Caco-2 (cell line): ENCODE measurements around the gene C2orf76. TPM values are rescaled to one million over a fixed set of nuclear protein-coding genes. Genes with fewer than 3 reads are reported as not detected.
"Not testable (repeated sequence)": the region's sequence is repeated elsewhere in the genome, so short reads cannot be mapped to it uniquely, and the experiment has no call there.

ENCODE experiments used
- BruUV-seq: library from RNA; stranded (reverse); fragments of 400-500 nt; replicated peaks from 2 replicates; lab custom pipeline; 2021; lab: Mats Ljungman, UMichigan
- CTCF ChIA-PET: fragments of 300-600 bp; sonication (Branson Sonifier 250); formaldehyde crosslinking; loops from one replicate; lab custom pipeline; 2022; ENCODE audit warnings: antibody characterized with exemption; lab: Charles Lee
- POLR2A ChIA-PET: fragments of 300-600 bp; sonication (Branson Sonifier 250); formaldehyde crosslinking; loops from one replicate; lab custom pipeline; 2022; ENCODE audit warnings: antibody characterized with exemption; lab: Charles Lee
- DNase-seq, 2 experiments: peaks; one replicate each; pipeline versions ENCODE4 v3.0.0 to v3.0.0-alpha.2; 2020 to 2022
- H3K27me3 ChIP-seq: replicated peaks from 2 replicates; pipeline ENCODE4 v1.6.0; 2011; ENCODE audit warnings: low read length; ENCODE audit not compliant: control insufficient read depth, insufficient read depth
- H3K36me3 ChIP-seq: 2 replicates; pipeline ENCODE4 v1.5.1; 2011; ENCODE audit warnings: low read length; ENCODE audit not compliant: control insufficient read depth, insufficient read depth
- H3K4me1 ChIP-seq: fragments of 250-450 bp; sonication (Bioruptor Pico); 2 replicates; pipeline ENCODE4 v1.5.1; 2020; ENCODE audit warnings: mild to moderate bottlenecking
- H3K4me3 ChIP-seq: 2 replicates; pipeline ENCODE4 v1.5.1; 2011; ENCODE audit warnings: low read depth, mild to moderate bottlenecking, control low read depth, low read length
- H3K9me3 ChIP-seq: fragments of 250-450 bp; sonication (Bioruptor Pico); 2 replicates; pipeline ENCODE4 v1.5.1; 2020; ENCODE audit warnings: mild to moderate bottlenecking, moderate library complexity
- H3K27ac Mint-ChIP-seq: one replicate; pipeline ENCODE4 v1.8.0; 2022; ENCODE audit warnings: mixed read lengths; ENCODE audit not compliant: unreplicated experiment
- H3K27me3 Mint-ChIP-seq: one replicate; pipeline ENCODE4 v1.8.0; 2022; ENCODE audit warnings: mixed read lengths; ENCODE audit not compliant: insufficient read depth, unreplicated experiment
- H3K36me3 Mint-ChIP-seq: one replicate; pipeline ENCODE4 v1.8.0; 2022; ENCODE audit warnings: mild to moderate bottlenecking, mixed read lengths; ENCODE audit not compliant: insufficient read depth, unreplicated experiment
- H3K4me1 Mint-ChIP-seq: one replicate; pipeline ENCODE4 v1.8.0; 2022; ENCODE audit warnings: low read depth, mixed read lengths; ENCODE audit not compliant: unreplicated experiment
- H3K4me3 Mint-ChIP-seq: one replicate; pipeline ENCODE4 v1.8.0; 2022; ENCODE audit warnings: mild to moderate bottlenecking, moderate library complexity, mixed read lengths; ENCODE audit not compliant: unreplicated experiment
- H3K9me3 Mint-ChIP-seq: one replicate; pipeline ENCODE4 v1.8.0; 2022; ENCODE audit warnings: mixed read lengths; ENCODE audit not compliant: unreplicated experiment
- CTCF ChIP-seq, 2 experiments: fragments of 200-600 bp in 1 of 2; IDR thresholded peaks; 1 replicate in 1 of 2; 2 replicates in 1 of 2; pipeline versions ENCODE4 v1.5.1 to v1.8.0; 2011 to 2022; ENCODE audit warnings: antibody characterized with exemption in 1 of 2, control low read depth in 1 of 2, inconsistent platforms in 1 of 2, low read depth in 1 of 2, low read length in 1 of 2, mild to moderate bottlenecking in 1 of 2, moderate library complexity in 1 of 2; ENCODE audit not compliant: insufficient read depth in 1 of 2, severe bottlenecking in 1 of 2, unreplicated experiment in 1 of 2
- intact Hi-C: fragments of 100-400 bp; cut with micrococcal nuclease; formaldehyde crosslinking; loops from one replicate; pipeline ENCODE4 v1.10.0; 2022; ENCODE audit not compliant: unreplicated experiment
- total RNA-seq: library from RNA; stranded (reverse); gene quantifications from 2 replicates; pipeline ENCODE4 v1.2.3, GENCODE V29; 2022

C2orf76 gene
- total RNA-seq, 1 experiment from 2014 or later: 6.5 TPM

GRCh38 chr2:119373907-119374745, 7.5 kb upstream of the C2orf76 start:
- H3K27me3 Mint-ChIP-seq, H3K4me1 ChIP-seq, H3K4me3 Mint-ChIP-seq, BruUV-seq, H3K4me3 ChIP-seq, CTCF ChIA-PET, POLR2A ChIA-PET, H3K27me3 ChIP-seq, intact Hi-C loops, H3K4me1 Mint-ChIP-seq, DNase-seq: not testable (repeated sequence)
- Mint-ChIP-seq H3K27ac (peak overlapping the region; percentile 13), H3K9me3 (peaks cover 25% of the 10 kb centered on the region), H3K36me3 (peaks cover 59% of the 10 kb centered on the region)
- peaks cover 19% of the 10 kb centered on the region for H3K36me3 ChIP-seq
- peaks cover 14% of the 10 kb centered on the region for H3K9me3 ChIP-seq

GRCh38 chr2:119372778-119373568, 6.3 kb upstream of the C2orf76 start:
- ChIA-PET POLR2A (no interaction called here), CTCF (no interaction called here)
- Mint-ChIP-seq H3K4me1 (peaks cover 2% of the 10 kb centered on the region), H3K36me3 (peaks cover 70% of the 10 kb centered on the region), H3K9me3 (peaks cover 25% of the 10 kb centered on the region), H3K27ac (peak overlapping the region; percentile 13), H3K27me3 (no peaks in the 10 kb centered on the region), H3K4me3 (no peak overlapping the region)
- Histone ChIP-seq H3K27me3 (no peaks in the 10 kb centered on the region), H3K9me3 (peaks cover 14% of the 10 kb centered on the region), H3K4me3 (no peak overlapping the region), H3K4me1 (peaks cover 10% of the 10 kb centered on the region), H3K36me3 (peaks cover 22% of the 10 kb centered on the region)
- TF ChIP-seq CTCF (IDR thresholded peaks at IDR 0.05; ENCODE audit: insufficient read depth in 1 of 2, low read depth in 1 of 2, low read length in 1 of 2, severe bottlenecking in 1 of 2, unreplicated experiment in 1 of 2): no peak
- BruUV-seq: no TSS peak
- intact Hi-C loops: no loop called here
- DNase-seq: no peak

- ChIA-PET POLR2A (no interaction called here), CTCF (no interaction called here)
- Mint-ChIP-seq H3K4me3 (no peak overlapping the region), H3K27ac (no peak overlapping the region), H3K27me3 (no peaks in the 10 kb centered on the region), H3K9me3 (peaks cover 25% of the 10 kb centered on the region), H3K36me3 (peaks cover 87% of the 10 kb centered on the region), H3K4me1 (peaks cover 1% of the 10 kb centered on the region)
- Histone ChIP-seq H3K9me3 (peaks cover 14% of the 10 kb centered on the region), H3K4me1 (peaks cover 10% of the 10 kb centered on the region), H3K4me3 (no peak overlapping the region), H3K27me3 (no peaks in the 10 kb centered on the region), H3K36me3 (peaks cover 22% of the 10 kb centered on the region)
- DNase-seq: no peak
- intact Hi-C loops: no loop called here
- BruUV-seq: no TSS peak
- TF ChIP-seq CTCF (IDR thresholded peaks at IDR 0.05; ENCODE audit: insufficient read depth in 1 of 2, low read depth in 1 of 2, low read length in 1 of 2, severe bottlenecking in 1 of 2, unreplicated experiment in 1 of 2): no peak
Observed at GRCh38 chr2:119371111-119371510, 4.5 kb upstream of the C2orf76 start.
